Keratinocyte (primary cell): ENCODE data around the gene ATG4B. TPM values are rescaled to one million over a fixed set of nuclear protein-coding genes. Genes with fewer than 3 reads are reported as not detected.

ENCODE experiments used
- DNase-seq: peaks from one replicate; pipeline ENCODE4 v3.0.0-alpha.2; 2011; ENCODE audit warnings: low read depth, missing footprints, low spot score
- FAIRE-seq: peaks from 2 replicates; lab custom pipeline; 2011; peaks lifted over from hg19 to GRCh38; lab: Jason Lieb, UNC
- H2AFZ ChIP-seq: 2 replicates; pipeline ENCODE4 v1.6.0; 2012; ENCODE audit warnings: low read length, control low read depth, inconsistent platforms; ENCODE audit not compliant: control insufficient read depth
- H3K27ac ChIP-seq: 2 replicates; pipeline ENCODE4 v1.5.1; 2011; ENCODE audit warnings: low read length; ENCODE audit not compliant: control insufficient read depth, insufficient read depth
- H3K27me3 ChIP-seq: 3 replicates; pipeline ENCODE4 v1.6.0; 2011; ENCODE audit warnings: low read length; ENCODE audit not compliant: control insufficient read depth, insufficient read depth; ENCODE audit errors: extremely low read depth
- H3K36me3 ChIP-seq, 2 experiments: 2 replicates in 1 of 2; 3 replicates in 1 of 2; pipeline ENCODE4 v1.5.1; 2011; ENCODE audit warnings: low read length in 2 of 2, mild to moderate bottlenecking in 1 of 2; ENCODE audit not compliant: control insufficient read depth in 2 of 2, insufficient read depth in 2 of 2; ENCODE audit errors: extremely low read depth in 1 of 2
- H3K4me1 ChIP-seq: 3 replicates; pipeline ENCODE4 v1.5.1; 2011; ENCODE audit warnings: low read length; ENCODE audit not compliant: control insufficient read depth, insufficient read depth; ENCODE audit errors: extremely low read depth
- H3K4me2 ChIP-seq: 3 replicates; pipeline ENCODE4 v1.6.0; 2011; ENCODE audit warnings: low read depth, low read length; ENCODE audit not compliant: control insufficient read depth, insufficient read depth; ENCODE audit errors: extremely low read depth
- H3K4me3 ChIP-seq, 3 experiments: fragments of 200-600 bp in 1 of 3; sonication (generic) in 1 of 3; 2 replicates in 2 of 3; 3 replicates in 1 of 3; pipeline ENCODE4 v1.5.1; 2011 to 2016; ENCODE audit warnings: low read length in 3 of 3, mild to moderate bottlenecking in 3 of 3, control low read depth in 2 of 3, inconsistent platforms in 1 of 3, low read depth in 1 of 3, mixed read lengths in 1 of 3, mixed run types in 1 of 3, moderate library complexity in 1 of 3; ENCODE audit not compliant: control insufficient read depth in 2 of 3, insufficient read depth in 2 of 3; ENCODE audit errors: extremely low read depth in 1 of 3
- H3K79me2 ChIP-seq: 2 replicates; pipeline ENCODE4 v1.6.0; 2012; ENCODE audit warnings: low read length; ENCODE audit not compliant: control insufficient read depth, insufficient read depth
- H3K9ac ChIP-seq: 3 replicates; pipeline ENCODE4 v1.6.0; 2011; ENCODE audit warnings: low read length; ENCODE audit not compliant: control insufficient read depth, insufficient read depth; ENCODE audit errors: extremely low read depth
- H3K9me1 ChIP-seq: 3 replicates; pipeline ENCODE4 v1.6.0; 2011; ENCODE audit warnings: low read length; ENCODE audit not compliant: control insufficient read depth, insufficient read depth; ENCODE audit errors: extremely low read depth
- H3K9me3 ChIP-seq: 2 replicates; pipeline ENCODE4 v1.5.1; 2012; ENCODE audit warnings: low read depth, low read length; ENCODE audit not compliant: control insufficient read depth
- H4K20me1 ChIP-seq: 3 replicates; pipeline ENCODE4 v1.6.0; 2011; ENCODE audit warnings: low read length; ENCODE audit not compliant: control insufficient read depth, insufficient read depth; ENCODE audit errors: extremely low read depth
- CTCF ChIP-seq, 3 experiments: IDR thresholded peaks in 1 of 3; conservative IDR thresholded peaks in 1 of 3; optimal IDR thresholded peaks in 1 of 3; 2 replicates in 2 of 3; 3 replicates in 1 of 3; pipeline versions ENCODE3 to v1.5.1; 2011; ENCODE audit warnings: low read length in 3 of 3, mild to moderate bottlenecking in 3 of 3, moderate library complexity in 2 of 3, control low read depth in 1 of 3, inconsistent platforms in 1 of 3; ENCODE audit not compliant: insufficient read depth in 2 of 3; ENCODE audit errors: extremely low read depth in 1 of 3
- EZH2 ChIP-seq: IDR thresholded peaks from one replicate; pipeline ENCODE4 v1.6.1; 2012; ENCODE audit warnings: inconsistent platforms, mild to moderate bottlenecking, low read length, moderate library complexity
- dilution Hi-C: fragments of 300-500 bp; cut with MboI; formaldehyde crosslinking; loops from one replicate; pipeline ENCODE4 v1.7.0; 2020; ENCODE audit warnings: low sequenced_read_pairs; ENCODE audit not compliant: extremely low pct_ligation_motif_present
- polyA plus RNA-seq, 5 experiments: library from polyadenylated mRNA; depleted of rRNA in 3 of 5; stranded (reverse) in 3 of 5; stranded (forward) in 1 of 5; unstranded in 1 of 5; fragments of >200 nt; gene quantifications; 1 replicate in 1 of 5; 2 replicates in 3 of 5; 3 replicates in 1 of 5; pipeline versions ENCODE4 v1.2.1 to v1.2.3, GENCODE V29; 2011 to 2012; ENCODE audit warnings: missing spikeins in 2 of 5, low read depth in 1 of 5, low replicate concordance in 1 of 5

The ATG4B gene
- polyA plus RNA-seq, 1 donor (not counting 4 experiments of a cell fraction or from before 2014, with no cell fraction given) = 69.0 TPM

GRCh38 chr2:241673797-241674725 lies 36.6 kb downstream of the ATG4B start:
- Histone ChIP-seq H3K79me2 (no peaks in the 10 kb centered on the region), H2AFZ (no peak overlapping the region), H4K20me1 (no peaks in the 10 kb centered on the region), H3K27ac (no peak overlapping the region), H3K9me1 (no peaks in the 10 kb centered on the region), H3K4me1 (no peaks in the 10 kb centered on the region), H3K36me3 (peaks cover 24 to 34% of the 10 kb centered on the region in 2 experiments), H3K9ac (no peak overlapping the region), H3K4me3 (no peak overlapping the region), H3K27me3 (no peaks in the 10 kb centered on the region), H3K9me3 (no peaks in the 10 kb centered on the region), H3K4me2 (no peak overlapping the region)
- FAIRE-seq = no peak
- dilution Hi-C loops = no loop called here
- no peak for DNase-seq
- no peak for TF ChIP-seq CTCF (optimal IDR thresholded peaks at IDR 0.05 in 1 of 3, IDR thresholded peaks at IDR 0.05 in 1 of 3, conservative IDR thresholded peaks at IDR 0.05 in 1 of 3; ENCODE audit: extremely low read depth in 1 of 3, insufficient read depth in 2 of 3, low read length in 3 of 3)
- TF ChIP-seq EZH2 = no peak

- DNase-seq = no peak
- dilution Hi-C loops = no loop called here
Measured at GRCh38 chr2:241675885-241676284, 38.4 kb downstream of the ATG4B start.

More at GRCh38 chr2:241675885-241676284, 38.4 kb downstream of the ATG4B start:
- no peaks in the 10 kb centered on the region for H3K4me1 ChIP-seq
- FAIRE-seq = no peak
- TF ChIP-seq EZH2 (no peak), CTCF (optimal IDR thresholded peaks at IDR 0.05 in 1 of 3, IDR thresholded peaks at IDR 0.05 in 1 of 3, conservative IDR thresholded peaks at IDR 0.05 in 1 of 3; ENCODE audit: extremely low read depth in 1 of 3, insufficient read depth in 2 of 3, low read length in 3 of 3) (no peak)
- no peaks in the 10 kb centered on the region for H3K9me1 ChIP-seq
- no peak overlapping the region for H3K4me3 ChIP-seq
- peaks cover 24 to 26% of the 10 kb centered on the region in 2 experiments for H3K36me3 ChIP-seq
- peaks cover 1% of the 10 kb centered on the region for H3K79me2 ChIP-seq
- H3K9ac ChIP-seq = no peak overlapping the region
- no peak overlapping the region for H3K4me2 ChIP-seq
- no peaks in the 10 kb centered on the region for H3K27me3 ChIP-seq
- no peak overlapping the region for H3K27ac ChIP-seq
- H2AFZ ChIP-seq = no peak overlapping the region
- no peaks in the 10 kb centered on the region for H3K9me3 ChIP-seq
- no peaks in the 10 kb centered on the region for H4K20me1 ChIP-seq
